ENCODE data around the gene USP13. TPM values are rescaled to one million over a fixed set of nuclear protein-coding genes. Genes with fewer than 3 reads are reported as not detected.
"Not testable (repeated sequence)": the region's sequence is repeated elsewhere in the genome, so short reads cannot be mapped to it uniquely, and the experiment has no call there.

The USP13 gene
- total RNA-seq, 1 experiment from 2014 or later = 14.8 TPM

GRCh38 chr3:179642871-179643270 is 10.0 kb upstream of the USP13 start:
- H3K4me1 ChIP-seq (ENCODE audit: insufficient read depth, low read length) = peaks cover 4% of the 10 kb centered on the region; the same call in 1 of the 2 replicates

GRCh38 chr3:179643837-179644236 is 9.0 kb upstream of the USP13 start:
- BruUV-seq (replicated peaks); H3K4me3 ChIP-seq (ENCODE audit: low read length); DNase-seq; H3K27me3 ChIP-seq (ENCODE audit: low read length); H4K20me1 ChIP-seq (ENCODE audit: low read length); H2AFZ ChIP-seq (ENCODE audit: low read length); H3K4me2 ChIP-seq (ENCODE audit: low read length); H3K9ac ChIP-seq (ENCODE audit: low read length); H3K4me1 ChIP-seq (ENCODE audit: insufficient read depth, low read length); CTCF ChIA-PET; intact Hi-C loops (cut with micrococcal nuclease); H3K9me2 ChIP-seq (replicated peaks; ENCODE audit: low read length); ATAC-seq; H3K9me3 ChIP-seq (ENCODE audit: low read length); H3K27ac ChIP-seq (ENCODE audit: low read length); H3K79me2 ChIP-seq (ENCODE audit: low read length); H3F3A ChIP-seq (ENCODE audit: low read length, unreplicated experiment); H3K36me3 ChIP-seq (ENCODE audit: low read depth, low read length); POLR2A ChIA-PET (ENCODE audit: unreplicated experiment): not testable (repeated sequence)

More at GRCh38 chr3:179642871-179643270, 10.0 kb upstream of the USP13 start:
- Histone ChIP-seq H2AFZ (ENCODE audit: low read length) (no peak overlapping the region), H3K4me2 (ENCODE audit: low read length) (no peak overlapping the region), H3K79me2 (ENCODE audit: low read length) (no peaks in the 10 kb centered on the region), H3K27me3 (ENCODE audit: low read length) (no peaks in the 10 kb centered on the region), H3K4me3 (ENCODE audit: low read length) (no peak overlapping the region), H3K36me3 (ENCODE audit: low read depth, low read length) (no peaks in the 10 kb centered on the region), H3K9me3 (ENCODE audit: low read length) (no peaks in the 10 kb centered on the region), H3F3A (ENCODE audit: low read length, unreplicated experiment) (no peaks in the 10 kb centered on the region), H4K20me1 (ENCODE audit: low read length) (no peaks in the 10 kb centered on the region), H3K27ac (ENCODE audit: low read length) (no peak overlapping the region), H3K9me2 (replicated peaks; ENCODE audit: low read length) (no peaks in the 10 kb centered on the region), H3K9ac (ENCODE audit: low read length) (no peak overlapping the region)
- BruUV-seq (replicated peaks) = no TSS peak
- POLR2A ChIA-PET (ENCODE audit: unreplicated experiment) = no interaction called here
- DNase-seq (no peak), ATAC-seq (no peak)
- CTCF ChIA-PET = no interaction called here
- TF ChIP-seq CTCF (conservative IDR thresholded peaks at IDR 0.05; ENCODE audit: low read depth, low read length) (no peak), EZH2 (IDR thresholded peaks at IDR 0.05; ENCODE audit: low read length, unreplicated experiment) (no peak), EZH2phosphoT487 (IDR thresholded peaks at IDR 0.05; ENCODE audit: borderline replicate concordance, low read length) (no peak)
- intact Hi-C loops (cut with micrococcal nuclease) = no loop called here

- ChIA-PET CTCF (no interaction called here), POLR2A (ENCODE audit: unreplicated experiment) (no interaction called here)
- H3F3A ChIP-seq (ENCODE audit: low read length, unreplicated experiment) = no peaks in the 10 kb centered on the region
- intact Hi-C loops (cut with micrococcal nuclease) = no loop called here
- BruUV-seq (replicated peaks) = no TSS peak
- H3K9ac ChIP-seq (ENCODE audit: low read length) = no peak overlapping the region
- H2AFZ ChIP-seq (ENCODE audit: low read length) = no peak overlapping the region
- no peak overlapping the region for H3K27ac ChIP-seq (ENCODE audit: low read length)
- H3K79me2 ChIP-seq (ENCODE audit: low read length) = no peaks in the 10 kb centered on the region
- TF ChIP-seq CTCF (conservative IDR thresholded peaks at IDR 0.05; ENCODE audit: low read depth, low read length) (no peak), EZH2 (IDR thresholded peaks at IDR 0.05; ENCODE audit: low read length, unreplicated experiment) (no peak), EZH2phosphoT487 (IDR thresholded peaks at IDR 0.05; ENCODE audit: borderline replicate concordance, low read length) (no peak)
- H3K36me3 ChIP-seq (ENCODE audit: low read depth, low read length) = no peaks in the 10 kb centered on the region
- no peak overlapping the region for H3K4me3 ChIP-seq (ENCODE audit: low read length)
- DNase-seq (no peak), ATAC-seq (peak; percentile 41; the same call in 1 of the 2 replicates)
- H3K9me2 ChIP-seq (replicated peaks; ENCODE audit: low read length) = no peaks in the 10 kb centered on the region
- peaks cover 4% of the 10 kb centered on the region; the same call in 1 of the 2 replicates for H3K4me1 ChIP-seq (ENCODE audit: insufficient read depth, low read length)
- H3K9me3 ChIP-seq (ENCODE audit: low read length) = no peaks in the 10 kb centered on the region
- H3K4me2 ChIP-seq (ENCODE audit: low read length) = no peak overlapping the region
- no peaks in the 10 kb centered on the region for H3K27me3 ChIP-seq (ENCODE audit: low read length)
- no peaks in the 10 kb centered on the region for H4K20me1 ChIP-seq (ENCODE audit: low read length)
Observed at GRCh38 chr3:179646177-179646576, 6.7 kb upstream of the USP13 start.

All from PC-3 (cell line).